ENCODE measurements around the gene AGAP1.

Gene AGAP1

GRCh38 chr2:235507928-235508327, 14.1 kb downstream of the AGAP1 start:
- in situ Hi-C loops (cut with HindIII; ENCODE audit: low sequenced_read_pairs): no loop called here

- in situ Hi-C loops (cut with HindIII; ENCODE audit: low sequenced_read_pairs): no loop called here
Measured at GRCh38 chr2:235508371-235509160, 14.7 kb downstream of the AGAP1 start.

- in situ Hi-C loops (cut with HindIII; ENCODE audit: low sequenced_read_pairs): no loop called here
Measured at GRCh38 chr2:235510318-235510717, 16.5 kb downstream of the AGAP1 start.

- in situ Hi-C loops (cut with HindIII; ENCODE audit: low sequenced_read_pairs): no loop called here
Measured at GRCh38 chr2:235511187-235511661, 17.4 kb downstream of the AGAP1 start.

GRCh38 chr2:235511751-235512698, 18.2 kb downstream of the AGAP1 start:
- in situ Hi-C loops (cut with HindIII; ENCODE audit: low sequenced_read_pairs): no loop called here

DNA sequence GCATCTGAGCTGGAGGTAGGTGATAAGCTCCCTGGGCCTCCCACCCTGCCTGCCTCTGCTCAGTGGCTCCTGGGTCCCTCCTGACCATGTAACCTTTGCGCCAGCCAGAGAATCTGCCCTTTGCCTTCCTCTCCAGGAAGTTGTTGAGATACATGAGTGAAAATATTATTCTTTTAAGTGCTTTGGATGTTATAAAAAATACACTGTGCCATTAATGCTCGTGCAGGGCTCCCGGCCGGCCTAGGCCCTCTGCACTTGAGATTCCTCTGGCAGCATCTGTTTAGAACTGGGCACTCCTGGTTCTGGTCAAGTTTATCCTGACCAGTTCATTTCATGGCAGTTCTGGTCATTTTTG, 18.8 kb downstream of the AGAP1 start:
- in situ Hi-C loops (cut with HindIII; ENCODE audit: low sequenced_read_pairs): no loop called here

DNA sequence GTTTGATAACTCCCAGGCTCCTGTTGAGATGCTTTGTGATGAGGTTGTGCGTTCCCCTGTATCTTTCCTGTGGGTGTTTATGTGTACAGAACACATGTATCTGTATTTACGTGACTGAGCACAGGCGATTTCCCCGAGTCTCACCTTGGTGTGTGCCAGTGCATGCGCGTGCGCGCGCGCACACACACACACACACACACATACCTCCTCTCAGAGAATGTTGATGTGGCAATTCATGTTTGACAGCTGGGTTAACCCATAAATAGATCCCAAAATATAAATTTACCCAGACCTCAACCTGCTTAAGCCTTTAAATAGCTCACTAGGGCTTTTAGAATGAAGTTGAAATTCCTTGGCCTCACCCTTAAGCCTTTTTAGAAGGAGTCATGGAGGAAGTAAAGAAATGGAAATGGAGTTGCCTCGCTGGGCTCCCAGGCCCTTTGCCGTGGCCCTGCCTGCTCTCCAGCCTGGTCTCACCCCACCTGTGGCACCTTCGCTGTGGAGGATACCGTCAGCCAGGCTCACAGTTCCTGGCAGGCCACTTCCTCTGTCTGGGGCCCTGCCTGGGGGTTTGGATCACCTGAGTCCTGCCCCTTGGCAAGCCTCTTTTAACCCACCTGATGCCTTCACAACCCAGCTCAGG, 20.3 kb downstream of the AGAP1 start:
- in situ Hi-C loops (cut with HindIII; ENCODE audit: low sequenced_read_pairs): no loop called here

GRCh38 chr2:235514627-235515363, 21.0 kb downstream of the AGAP1 start:
- in situ Hi-C loops (cut with HindIII; ENCODE audit: low sequenced_read_pairs): no loop called here

DNA sequence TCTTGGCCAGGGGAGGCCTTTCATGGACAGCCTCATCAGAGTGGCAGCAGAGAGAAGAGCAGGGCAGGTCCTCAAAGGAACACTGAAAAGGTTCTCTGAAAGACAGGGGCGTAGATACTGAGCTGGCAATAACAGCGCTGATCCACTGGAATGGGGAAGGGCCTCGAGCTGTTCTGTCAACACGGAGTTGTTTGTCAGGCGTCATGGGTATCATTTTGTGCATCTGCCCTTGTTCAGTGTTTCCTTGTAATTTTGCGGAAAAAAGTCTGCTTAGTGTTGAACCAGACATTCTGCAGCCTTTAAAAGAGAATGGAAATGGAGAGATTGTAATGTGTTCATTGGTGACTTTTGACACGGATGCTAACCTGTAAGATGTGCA, 21.5 kb downstream of the AGAP1 start:
- in situ Hi-C loops (cut with HindIII; ENCODE audit: low sequenced_read_pairs): no loop called here

DNA sequence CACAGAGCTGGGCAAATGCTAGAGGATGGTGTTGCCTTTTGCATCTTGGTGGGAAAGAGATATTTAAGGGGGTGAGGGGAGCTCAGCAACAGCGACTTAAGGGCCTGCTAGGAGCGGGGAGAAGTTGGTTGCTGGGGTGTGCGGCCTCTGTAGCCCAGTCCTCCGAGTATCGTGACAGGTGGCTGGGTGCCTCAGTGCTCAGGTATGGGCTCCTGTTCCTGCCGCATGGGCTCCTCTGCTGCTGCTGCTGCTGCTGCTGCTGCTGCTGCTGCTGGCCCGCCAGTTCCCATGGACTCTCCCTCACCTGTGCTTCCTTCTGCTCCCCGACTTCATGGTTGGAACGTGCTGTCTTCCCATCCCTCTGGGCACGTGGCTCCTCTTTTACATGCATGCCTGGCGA, 22.0 kb downstream of the AGAP1 start:
- in situ Hi-C loops (cut with HindIII; ENCODE audit: low sequenced_read_pairs): no loop called here

DNA sequence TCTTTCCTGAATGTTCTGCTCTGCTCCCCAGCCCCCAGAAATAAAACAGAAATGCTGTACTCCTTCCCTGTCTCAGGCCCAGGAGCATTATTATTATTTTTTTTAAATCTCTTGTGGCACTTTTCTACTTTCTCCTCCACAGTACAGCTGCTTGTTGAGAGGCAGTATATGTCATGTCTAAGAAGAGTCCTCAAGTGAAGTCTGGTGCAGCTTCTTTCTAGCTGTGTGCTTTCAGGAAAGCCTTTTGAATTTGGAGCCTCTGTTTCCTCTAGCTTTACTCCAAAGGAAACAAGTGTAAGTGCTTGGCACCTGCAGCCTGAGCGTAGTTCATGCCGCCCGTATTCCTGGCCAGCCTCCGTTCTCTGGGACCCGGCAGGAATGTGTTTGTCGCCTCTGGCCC, 22.4 kb downstream of the AGAP1 start:
- in situ Hi-C loops (cut with HindIII; ENCODE audit: low sequenced_read_pairs): no loop called here

GRCh38 chr2:235518322-235519090, 24.7 kb downstream of the AGAP1 start:
- in situ Hi-C loops (cut with HindIII; ENCODE audit: low sequenced_read_pairs): no loop called here

DNA sequence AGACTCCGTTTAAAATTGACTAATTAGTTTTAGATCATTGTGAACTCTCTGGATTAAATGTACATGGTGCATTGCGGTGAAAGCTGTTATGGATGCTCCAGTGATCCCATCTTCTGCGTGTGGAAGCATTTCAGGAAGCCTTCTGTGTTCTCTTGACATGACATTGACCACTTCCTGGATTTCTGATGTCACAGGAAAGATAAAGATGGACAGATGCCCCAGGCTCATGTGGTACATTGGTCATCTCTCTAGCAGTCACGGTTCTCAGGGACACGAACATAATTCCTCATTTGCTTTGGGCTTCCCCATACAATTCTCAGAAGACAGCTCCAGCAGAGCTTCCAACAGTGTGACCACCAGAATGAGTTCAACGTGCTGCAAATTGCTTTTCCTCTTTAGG, 26.9 kb downstream of the AGAP1 start:
- in situ Hi-C loops (cut with HindIII; ENCODE audit: low sequenced_read_pairs): no loop called here

GRCh38 chr2:235521844-235522243, 28.0 kb downstream of the AGAP1 start:
- in situ Hi-C loops (cut with HindIII; ENCODE audit: low sequenced_read_pairs): no loop called here

DNA sequence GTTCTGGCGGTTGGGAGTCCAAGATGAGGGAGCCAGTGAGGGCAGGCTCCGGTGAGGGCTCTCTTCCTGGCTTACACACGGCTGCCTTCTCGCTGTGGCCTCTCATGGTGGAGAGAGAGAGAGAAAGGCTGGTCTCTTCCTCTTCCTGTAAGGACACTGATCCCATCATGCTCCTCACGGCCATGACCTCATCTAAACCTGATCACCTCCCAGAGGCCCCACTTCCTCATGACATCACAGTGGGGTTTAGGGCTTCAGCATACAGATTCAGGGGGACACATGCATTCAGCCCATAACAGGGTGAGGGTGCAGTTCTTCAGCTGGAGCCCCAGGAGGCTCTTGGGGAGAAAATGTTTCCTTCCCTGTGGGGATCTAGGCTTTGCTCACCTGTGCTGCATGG, 29.2 kb downstream of the AGAP1 start:
- in situ Hi-C loops (cut with HindIII; ENCODE audit: low sequenced_read_pairs): no loop called here

- in situ Hi-C loops (cut with HindIII; ENCODE audit: low sequenced_read_pairs): no loop called here
Measured at GRCh38 chr2:235523486-235524150, 29.8 kb downstream of the AGAP1 start.

GRCh38 chr2:235526166-235526565, 32.3 kb downstream of the AGAP1 start:
- in situ Hi-C loops (cut with HindIII; ENCODE audit: low sequenced_read_pairs): no loop called here

GRCh38 chr2:235527806-235528469, 34.1 kb downstream of the AGAP1 start:
- in situ Hi-C loops (cut with HindIII; ENCODE audit: low sequenced_read_pairs): no loop called here

- in situ Hi-C loops (cut with HindIII; ENCODE audit: low sequenced_read_pairs): no loop called here
Measured at GRCh38 chr2:235529621-235530020, 35.8 kb downstream of the AGAP1 start.

All from DLD1 (cell line).